NCI-H2107 (cell line): ENCODE data around the gene CHRNB4.

ENCODE experiments used
- DNase-seq: peaks from one replicate; lab custom pipeline; 2025; lab: John Stamatoyannopoulos, UW

CHRNB4 gene

GRCh38 chr15:78633348-78633747 is 7.7 kb downstream of the CHRNB4 start:
- DNase-seq, result no peak

GRCh38 chr15:78630886-78631633 is 9.9 kb downstream of the CHRNB4 start:
- no peak for DNase-seq

GRCh38 chr15:78629716-78630065 is 11.3 kb downstream of the CHRNB4 start:
- DNase-seq, result no peak

- no peak for DNase-seq
Observed at GRCh38 chr15:78629031-78629715, 11.8 kb downstream of the CHRNB4 start.

- DNase-seq, result no peak
Observed at GRCh38 chr15:78628227-78628626, 12.8 kb downstream of the CHRNB4 start.

- DNase-seq, result no peak
Observed at GRCh38 chr15:78627348-78627747, 13.7 kb downstream of the CHRNB4 start.

GRCh38 chr15:78626381-78626995 is 14.5 kb downstream of the CHRNB4 start:
- DNase-seq, result no peak

- no peak for DNase-seq
Observed at GRCh38 chr15:78625606-78626280, 15.3 kb downstream of the CHRNB4 start.

- DNase-seq, result no peak
Observed at GRCh38 chr15:78624651-78625590, 16.1 kb downstream of the CHRNB4 start.

GRCh38 chr15:78623786-78624497 is 17.1 kb downstream of the CHRNB4 start:
- DNase-seq, result no peak

GRCh38 chr15:78621810-78622402 is 19.1 kb downstream of the CHRNB4 start:
- no peak for DNase-seq

GRCh38 chr15:78620527-78621421 is 20.2 kb downstream of the CHRNB4 start, which contains the start of gene CHRNA3:
Gene CHRNA3 (minus strand): TSS chr15:78620996. CDS start chr15:78620794, 202 bp downstream.
- DNase-seq, result no peak

GRCh38 chr15:78620021-78620526 is 20.9 kb downstream of the CHRNB4 start:
- no peak for DNase-seq

GRCh38 chr15:78619022-78619950 is 21.7 kb downstream of the CHRNB4 start:
- DNase-seq, result no peak

- DNase-seq, result peak; percentile 51
Observed at GRCh38 chr15:78618490-78618934, 22.5 kb downstream of the CHRNB4 start.

- DNase-seq, result no peak
Observed at GRCh38 chr15:78618064-78618463, 22.9 kb downstream of the CHRNB4 start.

- DNase-seq, result no peak
Observed at GRCh38 chr15:78617516-78617915, 23.5 kb downstream of the CHRNB4 start.

- no peak for DNase-seq
Observed at GRCh38 chr15:78617076-78617475, 23.9 kb downstream of the CHRNB4 start.
